Mucosa of descending colon (tissue), 3 donors: ENCODE measurements around the gene CPT1B. TPM values are rescaled to one million over a fixed set of nuclear protein-coding genes. Genes with fewer than 3 reads are reported as not detected.

Experiments used
- ATAC-seq: fragments of 200-7000 bp; cut with Tn5 transposase; one replicate; pipeline ENCODE4 v1.9.1; 2020; ENCODE audit warnings: mild to moderate bottlenecking, moderate library complexity
- DNase-seq, 3 donors: peaks; one replicate each; pipeline ENCODE4 v3.0.0-alpha.2; 2020
- H3K36me3 ChIP-seq: fragments of 200-600 bp; one replicate; pipeline ENCODE4 v1.8.0; 2021; ENCODE audit warnings: low read depth, mild to moderate bottlenecking
- H3K4me1 ChIP-seq: fragments of 200-600 bp; one replicate; pipeline ENCODE4 v1.8.0; 2021; ENCODE audit warnings: low read depth, mild to moderate bottlenecking
- H3K4me3 ChIP-seq: fragments of 200-600 bp; one replicate; pipeline ENCODE4 v1.8.0; 2021; ENCODE audit warnings: mild to moderate bottlenecking
- H3K9me3 ChIP-seq: fragments of 200-600 bp; one replicate; pipeline ENCODE4 v1.8.0; 2021; ENCODE audit warnings: mild to moderate bottlenecking
- intact Hi-C, 2 donors: fragments of 100-400 bp; cut with DNase I in 1 of 2; cut with micrococcal nuclease in 1 of 2; formaldehyde crosslinking; loops; one replicate each; pipeline versions ENCODE4 v1.11.0 to v1.11.1; 2022; cut with DNase I, micrococcal nuclease
- total RNA-seq, 3 donors: library from RNA; stranded (reverse); fragmentation: NEBNext Ultra II Directional in 2 of 3; extraction: Animal tissue kit (Norgen Biotek cat#: 25700) in 2 of 3; gene quantifications; one replicate each; pipeline versions ENCODE4 v1.2.1 to v1.2.4, GENCODE V29; 2021 to 2023
- TF ChIP-seq, protein P1 (sequence below): fragments of 200-600 bp; IDR thresholded peaks from one replicate; pipeline ENCODE4 v1.8.0; 2022; ENCODE audit warnings: antibody characterized with exemption, mild to moderate bottlenecking
- donor health status: DM: no; HTN: no; CAD: no; lungs with moderate emphysema.
- donor health status: DM: no; HTN: no; CAD: no.
- donor health status: DM: no; HTN: yes; CAD: no.

Gene CPT1B
- total RNA-seq, 3 donors from 2014 or later, result 24.5 to 51.6 (median 29.9) TPM

DNA sequence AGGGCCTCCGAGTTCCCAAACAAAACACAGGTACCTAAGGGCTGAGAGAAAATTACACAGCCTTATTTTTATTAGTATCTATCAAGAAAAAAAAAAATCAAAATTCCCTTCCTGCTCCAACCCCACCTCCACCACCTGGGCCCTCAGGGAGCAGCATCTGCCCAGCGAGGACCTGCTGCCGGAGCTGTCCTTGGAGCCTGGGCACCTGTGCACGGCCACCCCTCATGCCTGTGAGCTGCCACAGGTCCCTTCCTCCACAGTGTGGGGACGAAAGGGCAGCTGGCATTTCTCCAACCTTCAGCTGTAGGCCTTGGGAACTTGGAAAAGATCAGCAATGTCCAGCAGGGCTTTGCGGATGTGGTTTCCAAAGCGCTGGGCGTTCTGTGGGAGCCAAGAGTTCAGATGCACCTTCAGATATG is 9.2 kb downstream of the CPT1B start:
- H3K9me3 ChIP-seq, result no peaks in the 10 kb centered on the region
- peaks cover 20% of the 10 kb centered on the region for H3K4me1 ChIP-seq
- TF ChIP-seq, protein P1, sequence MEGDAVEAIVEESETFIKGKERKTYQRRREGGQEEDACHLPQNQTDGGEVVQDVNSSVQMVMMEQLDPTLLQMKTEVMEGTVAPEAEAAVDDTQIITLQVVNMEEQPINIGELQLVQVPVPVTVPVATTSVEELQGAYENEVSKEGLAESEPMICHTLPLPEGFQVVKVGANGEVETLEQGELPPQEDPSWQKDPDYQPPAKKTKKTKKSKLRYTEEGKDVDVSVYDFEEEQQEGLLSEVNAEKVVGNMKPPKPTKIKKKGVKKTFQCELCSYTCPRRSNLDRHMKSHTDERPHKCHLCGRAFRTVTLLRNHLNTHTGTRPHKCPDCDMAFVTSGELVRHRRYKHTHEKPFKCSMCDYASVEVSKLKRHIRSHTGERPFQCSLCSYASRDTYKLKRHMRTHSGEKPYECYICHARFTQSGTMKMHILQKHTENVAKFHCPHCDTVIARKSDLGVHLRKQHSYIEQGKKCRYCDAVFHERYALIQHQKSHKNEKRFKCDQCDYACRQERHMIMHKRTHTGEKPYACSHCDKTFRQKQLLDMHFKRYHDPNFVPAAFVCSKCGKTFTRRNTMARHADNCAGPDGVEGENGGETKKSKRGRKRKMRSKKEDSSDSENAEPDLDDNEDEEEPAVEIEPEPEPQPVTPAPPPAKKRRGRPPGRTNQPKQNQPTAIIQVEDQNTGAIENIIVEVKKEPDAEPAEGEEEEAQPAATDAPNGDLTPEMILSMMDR, result no peak
- no peak overlapping the region for H3K4me3 ChIP-seq
- no peaks in the 10 kb centered on the region for H3K36me3 ChIP-seq
- DNase-seq (peak in 2 of 3 donors; percentile 64 to 66), ATAC-seq (peak; percentile 41)
- intact Hi-C loops, result no loop called here

DNA sequence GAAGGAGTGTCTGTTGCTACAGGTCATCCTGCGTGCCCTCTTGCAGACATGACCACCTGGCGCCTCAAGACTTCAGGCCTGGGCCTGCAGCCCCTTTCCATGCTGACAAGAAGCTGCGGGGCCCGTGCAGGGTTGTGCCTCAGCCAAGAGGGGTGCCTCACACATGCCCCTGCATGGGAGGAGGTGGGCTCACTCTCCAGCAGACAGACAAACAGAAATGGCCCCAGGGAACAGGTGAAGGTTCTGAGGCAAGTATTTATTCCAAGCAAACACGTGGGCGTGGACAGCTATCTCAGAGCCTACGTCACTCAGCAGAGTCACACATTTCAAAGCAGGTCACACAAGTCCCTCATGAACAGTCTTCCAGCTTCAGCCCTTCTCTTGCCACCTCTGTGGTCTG is 9.6 kb downstream of the CPT1B start:
- ATAC-seq (peak; percentile 61), DNase-seq (peak in 1 of 3 donors; percentile 69)
- Histone ChIP-seq H3K4me1 (peaks cover 20% of the 10 kb centered on the region), H3K36me3 (no peaks in the 10 kb centered on the region), H3K4me3 (no peak overlapping the region), H3K9me3 (no peaks in the 10 kb centered on the region)
- TF ChIP-seq, protein P1, result no peak
- intact Hi-C loops, result no loop called here

DNA sequence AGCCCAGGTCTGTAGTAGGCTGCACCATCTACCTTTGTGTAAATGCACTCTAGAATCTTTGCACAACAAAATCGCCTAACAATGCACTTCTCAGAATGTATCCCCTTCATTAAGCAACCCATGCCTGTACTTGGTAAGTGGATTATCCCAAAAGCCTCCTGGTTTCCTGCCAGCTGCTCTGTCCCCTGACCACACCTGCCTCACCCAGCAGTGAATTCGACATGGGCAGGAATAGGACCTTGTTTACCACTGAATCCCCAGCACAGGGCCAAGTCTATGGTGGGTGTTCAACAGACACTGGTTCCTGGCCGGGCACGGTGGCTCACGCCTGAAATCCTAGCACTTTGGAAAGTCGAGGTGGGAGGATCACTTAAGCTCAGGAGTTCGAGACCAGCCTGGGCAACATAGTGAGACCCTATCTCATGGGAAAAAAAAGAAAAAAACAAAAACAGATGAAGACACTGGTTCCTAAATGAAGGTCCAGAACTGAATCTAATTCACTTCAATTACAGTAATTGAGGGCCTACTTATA is 10.4 kb downstream of the CPT1B start:
- no peak overlapping the region for H3K4me3 ChIP-seq
- no peaks in the 10 kb centered on the region for H3K36me3 ChIP-seq
- intact Hi-C loops, result no loop called here
- DNase-seq, result no peak
- no peaks in the 10 kb centered on the region for H3K9me3 ChIP-seq
- no peak for ATAC-seq
- TF ChIP-seq, protein P1, result no peak
- peaks cover 20% of the 10 kb centered on the region for H3K4me1 ChIP-seq

DNA sequence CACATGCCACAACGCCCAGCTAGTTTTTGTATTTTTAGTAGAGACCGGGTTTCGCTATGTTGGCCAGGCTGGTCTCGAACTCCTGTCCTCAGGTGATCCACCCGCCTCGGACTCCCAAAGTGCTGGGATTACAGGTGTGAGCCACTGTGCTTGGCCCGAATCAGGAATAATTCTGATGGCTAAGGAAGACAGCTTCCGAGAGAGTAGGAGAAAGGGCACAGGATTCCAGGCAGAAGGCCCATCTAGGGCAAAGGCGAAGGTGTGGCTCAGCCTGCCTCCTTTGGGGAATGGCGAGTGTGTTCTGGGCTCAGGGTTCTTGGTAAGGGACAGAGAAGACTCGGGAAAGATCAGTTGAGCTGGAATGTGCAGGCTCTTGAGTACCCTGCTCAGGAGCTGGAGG is 13.9 kb downstream of the CPT1B start:
- intact Hi-C loops, result no loop called here
- ATAC-seq, result peak; percentile 49
- H3K9me3 ChIP-seq, result no peaks in the 10 kb centered on the region
- H3K4me3 ChIP-seq, result no peak overlapping the region
- TF ChIP-seq, protein P1, result no peak
- DNase-seq, result peak in 2 of 3 donors; percentile 67 to 86
- no peaks in the 10 kb centered on the region for H3K36me3 ChIP-seq
- peaks cover 19% of the 10 kb centered on the region for H3K4me1 ChIP-seq

DNA sequence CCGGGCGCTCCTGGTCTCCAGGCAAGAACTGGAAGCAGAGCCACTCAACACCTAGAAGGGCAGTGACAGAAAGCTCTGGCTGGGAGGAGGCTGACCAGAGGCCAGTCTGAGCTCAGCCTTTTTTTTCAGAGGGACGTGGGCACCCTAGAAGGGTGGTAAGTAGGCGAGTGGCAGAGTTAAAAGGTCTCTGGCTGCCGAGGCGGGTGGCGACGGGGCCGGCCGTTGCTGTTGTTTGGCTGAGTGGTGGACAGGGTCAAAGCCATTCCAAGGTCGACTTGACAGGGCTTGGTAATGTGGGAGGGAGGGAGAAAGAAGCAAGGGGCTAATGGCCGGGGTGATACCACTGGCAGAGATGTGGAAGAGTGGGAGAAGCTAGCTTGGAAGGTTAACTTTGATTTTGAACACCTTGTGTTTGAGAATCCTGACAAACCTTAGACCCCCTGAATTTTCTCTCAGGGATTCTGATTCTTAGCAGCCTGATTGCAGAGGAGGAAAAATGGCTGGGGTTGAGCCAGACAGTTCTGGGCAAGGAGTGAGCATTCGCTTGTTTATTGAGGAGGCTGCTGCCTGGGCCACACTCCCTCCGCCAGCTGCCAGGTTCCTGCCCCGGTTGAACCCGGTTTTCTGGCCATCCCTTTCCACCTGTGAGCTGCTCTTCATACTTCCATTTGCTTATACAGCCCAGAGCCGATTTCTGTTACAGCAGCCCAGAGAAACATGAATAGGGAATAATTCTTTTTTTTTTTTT is 14.6 kb downstream of the CPT1B start:
- DNase-seq (peak in 2 of 3 donors; percentile 49 to 62), ATAC-seq (peak; percentile 21)
- Histone ChIP-seq H3K4me3 (peak overlapping the region; percentile 42), H3K4me1 (peaks cover 12% of the 10 kb centered on the region), H3K36me3 (no peaks in the 10 kb centered on the region), H3K9me3 (no peaks in the 10 kb centered on the region)
- TF ChIP-seq, protein P1, result no peak
- intact Hi-C loops, result no loop called here
